ENCODE measurements around the gene HOXC12. TPM values are rescaled to one million over a fixed set of nuclear protein-coding genes. Genes with fewer than 3 reads are reported as not detected.

Gene HOXC12
- total RNA-seq, 1 donor from 2014 or later = not detected

DNA sequence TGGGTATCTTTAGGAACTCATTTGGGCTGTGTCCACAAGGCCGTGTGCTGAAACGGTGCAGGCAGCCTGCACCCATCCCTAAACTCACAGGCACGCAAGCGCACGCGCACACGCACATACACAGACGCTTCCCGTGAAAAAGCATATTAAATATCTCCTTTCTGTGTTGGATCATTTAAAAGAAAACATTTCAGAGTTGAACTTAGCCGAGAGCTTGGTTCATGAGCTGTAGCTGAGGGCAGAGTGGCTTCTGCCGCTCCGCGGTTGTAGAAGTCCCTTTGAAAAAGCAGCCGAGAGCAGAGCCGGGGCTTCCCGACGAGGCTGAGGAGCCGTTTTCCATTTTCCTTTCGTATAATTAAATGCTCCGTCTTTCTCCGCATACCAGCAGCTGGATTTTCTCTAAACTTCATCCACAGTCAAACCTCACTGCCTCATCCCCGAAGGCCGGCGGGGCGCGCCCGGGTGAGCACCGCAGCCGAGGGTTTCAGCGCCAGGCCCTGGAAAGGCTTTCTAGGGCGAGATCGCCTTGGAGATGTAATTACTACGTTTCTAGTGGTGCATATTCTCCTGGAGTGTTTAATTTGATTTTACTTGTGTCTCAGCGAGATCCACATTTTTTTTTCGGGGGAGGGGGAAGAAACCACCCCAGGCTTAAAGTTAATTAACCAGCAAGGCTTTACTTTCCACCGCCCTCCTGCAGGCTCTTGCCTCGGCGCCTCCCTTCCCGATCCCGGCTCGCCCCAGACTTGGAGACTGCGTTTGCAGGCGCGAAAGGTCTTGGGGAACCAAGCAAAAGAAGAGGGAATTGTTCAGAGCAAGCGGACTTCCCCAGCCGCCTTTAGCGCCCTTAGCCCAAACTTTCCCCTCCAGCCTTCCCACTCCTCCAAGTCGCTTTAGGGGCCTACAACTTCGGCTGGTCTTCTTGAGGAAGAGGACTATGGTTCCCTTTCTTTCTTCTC, 19.0 kb upstream of the HOXC12 start:
- no peak overlapping the region for H3K27ac ChIP-seq
- TF ChIP-seq, protein P1, sequence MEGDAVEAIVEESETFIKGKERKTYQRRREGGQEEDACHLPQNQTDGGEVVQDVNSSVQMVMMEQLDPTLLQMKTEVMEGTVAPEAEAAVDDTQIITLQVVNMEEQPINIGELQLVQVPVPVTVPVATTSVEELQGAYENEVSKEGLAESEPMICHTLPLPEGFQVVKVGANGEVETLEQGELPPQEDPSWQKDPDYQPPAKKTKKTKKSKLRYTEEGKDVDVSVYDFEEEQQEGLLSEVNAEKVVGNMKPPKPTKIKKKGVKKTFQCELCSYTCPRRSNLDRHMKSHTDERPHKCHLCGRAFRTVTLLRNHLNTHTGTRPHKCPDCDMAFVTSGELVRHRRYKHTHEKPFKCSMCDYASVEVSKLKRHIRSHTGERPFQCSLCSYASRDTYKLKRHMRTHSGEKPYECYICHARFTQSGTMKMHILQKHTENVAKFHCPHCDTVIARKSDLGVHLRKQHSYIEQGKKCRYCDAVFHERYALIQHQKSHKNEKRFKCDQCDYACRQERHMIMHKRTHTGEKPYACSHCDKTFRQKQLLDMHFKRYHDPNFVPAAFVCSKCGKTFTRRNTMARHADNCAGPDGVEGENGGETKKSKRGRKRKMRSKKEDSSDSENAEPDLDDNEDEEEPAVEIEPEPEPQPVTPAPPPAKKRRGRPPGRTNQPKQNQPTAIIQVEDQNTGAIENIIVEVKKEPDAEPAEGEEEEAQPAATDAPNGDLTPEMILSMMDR (IDR thresholded peaks at IDR 0.05) = no peak
- H3K4me3 ChIP-seq = no peak overlapping the region
- no peaks in the 10 kb centered on the region for H3K36me3 ChIP-seq
- peaks cover 100% of the 10 kb centered on the region for H3K27me3 ChIP-seq
- intact Hi-C loops (cut with DNase I) = no loop called here
- ATAC-seq (no peak), DNase-seq (no peak)
- no peaks in the 10 kb centered on the region for H3K9me3 ChIP-seq
- H3K4me1 ChIP-seq = peaks cover 6% of the 10 kb centered on the region

DNA sequence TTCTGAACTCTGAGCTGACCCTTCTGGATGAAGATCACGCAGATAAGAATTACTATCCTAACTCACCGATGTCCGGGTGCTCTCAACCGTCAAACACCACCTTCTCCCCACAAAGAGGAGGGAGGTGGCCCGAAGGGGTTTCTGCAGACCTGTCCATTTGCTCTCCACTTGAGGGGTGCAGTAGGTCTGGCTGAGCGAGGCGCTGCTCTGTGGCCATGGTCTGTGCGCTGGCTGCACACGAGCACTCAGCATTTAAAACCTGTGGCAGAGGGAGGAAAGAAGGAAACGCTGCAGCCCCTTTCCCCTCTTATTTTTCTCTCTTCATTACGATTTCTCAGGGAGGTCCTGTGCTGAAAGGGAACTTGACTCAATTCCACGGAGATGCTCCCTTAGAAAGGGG, 17.6 kb upstream of the HOXC12 start:
- ATAC-seq (no peak), DNase-seq (no peak)
- peaks cover 6% of the 10 kb centered on the region for H3K4me1 ChIP-seq
- no peak overlapping the region for H3K4me3 ChIP-seq
- H3K36me3 ChIP-seq = no peaks in the 10 kb centered on the region
- TF ChIP-seq, protein P1 (IDR thresholded peaks at IDR 0.05) = no peak
- no peaks in the 10 kb centered on the region for H3K9me3 ChIP-seq
- peaks cover 100% of the 10 kb centered on the region for H3K27me3 ChIP-seq
- H3K27ac ChIP-seq = no peak overlapping the region
- intact Hi-C loops (cut with DNase I) = no loop called here

DNA sequence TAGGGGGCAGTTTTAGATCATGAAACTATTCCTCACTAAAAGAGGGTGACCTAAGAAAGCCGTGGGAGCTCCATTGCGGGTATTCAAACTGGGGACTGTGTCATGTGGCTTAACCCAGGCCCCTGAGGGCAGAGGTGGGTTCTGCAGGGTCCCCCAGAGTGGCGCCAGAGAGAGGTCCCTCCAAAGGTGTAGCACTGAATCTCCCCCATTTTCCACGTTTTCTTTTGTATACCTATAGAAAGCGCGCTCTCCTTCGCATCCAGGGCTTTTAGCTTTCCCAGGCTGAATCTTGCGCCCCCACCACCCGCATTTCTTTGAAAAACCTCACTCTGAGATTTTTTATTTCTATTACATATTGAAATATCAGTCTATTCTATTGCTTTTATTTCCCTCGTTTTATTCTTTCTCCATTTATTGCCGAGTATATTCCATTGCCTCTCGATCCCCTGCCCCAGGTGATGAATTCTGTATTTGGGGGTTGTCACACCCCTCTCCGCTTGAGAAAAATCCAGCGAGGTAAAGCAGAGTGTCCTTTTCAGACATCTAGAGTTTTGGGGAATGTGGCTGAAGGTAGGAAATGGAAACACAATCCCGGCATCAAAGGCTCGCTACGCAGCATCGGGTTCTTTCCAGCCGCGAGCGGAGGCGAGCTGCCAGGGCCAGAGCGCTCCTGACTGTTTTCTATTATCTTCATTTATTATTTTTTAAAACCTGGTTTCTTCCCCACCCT, 16.9 kb upstream of the HOXC12 start:
- no peak overlapping the region for H3K27ac ChIP-seq
- no peaks in the 10 kb centered on the region for H3K9me3 ChIP-seq
- no peak for DNase-seq
- no peak overlapping the region for H3K4me3 ChIP-seq
- ATAC-seq = no peak
- intact Hi-C loops (cut with DNase I) = no loop called here
- H3K4me1 ChIP-seq = peaks cover 6% of the 10 kb centered on the region
- H3K27me3 ChIP-seq = peaks cover 100% of the 10 kb centered on the region
- no peaks in the 10 kb centered on the region for H3K36me3 ChIP-seq
- TF ChIP-seq, protein P1 (IDR thresholded peaks at IDR 0.05) = no peak

DNA sequence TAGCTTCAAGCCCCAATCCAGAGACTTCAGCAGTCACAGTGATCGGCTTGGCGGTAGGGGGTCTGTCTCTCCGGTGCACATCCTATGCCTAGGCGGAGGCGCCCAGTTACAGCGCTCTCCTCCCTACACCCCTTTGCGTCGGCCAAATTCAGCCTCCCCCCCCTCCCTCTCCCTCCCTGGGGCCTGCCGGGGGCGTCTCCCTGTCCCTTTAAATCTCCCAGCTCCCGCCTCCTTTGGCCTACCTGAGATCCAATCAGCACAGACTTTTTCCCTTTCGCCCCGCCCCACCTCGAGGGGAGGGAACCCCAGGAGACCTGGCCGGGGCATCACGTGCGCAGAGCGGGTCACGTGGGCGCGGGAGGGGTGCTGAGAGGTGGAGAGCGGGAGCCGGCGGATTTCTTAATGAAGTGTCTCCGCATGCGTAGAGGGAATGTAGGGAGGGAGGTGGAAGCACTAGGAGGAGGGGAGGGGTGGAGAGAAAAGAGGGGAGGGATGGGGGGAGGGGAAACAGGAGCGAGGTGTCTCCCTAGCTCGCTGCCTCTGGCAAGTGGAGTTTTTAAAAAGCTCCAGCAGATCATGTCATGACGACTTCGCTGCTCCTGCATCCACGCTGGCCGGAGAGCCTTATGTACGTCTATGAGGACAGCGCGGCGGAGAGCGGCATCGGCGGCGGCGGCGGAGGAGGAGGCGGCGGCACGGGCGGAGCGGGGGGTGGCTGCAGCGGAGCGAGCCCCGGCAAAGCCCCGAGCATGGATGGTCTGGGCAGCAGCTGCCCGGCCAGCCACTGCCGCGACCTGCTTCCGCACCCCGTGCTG, 16.2 kb upstream of the HOXC12 start, which contains the start of gene HOXC13:
HOXC13 (plus strand) TSS at position 506 of the 815 bp plus-strand sequence; CDS start at position 582, 76 bp downstream.
- H3K9me3 ChIP-seq = no peaks in the 10 kb centered on the region
- ATAC-seq (peak; percentile 62), DNase-seq (peak; percentile 77)
- intact Hi-C loops (cut with DNase I) = no loop called here
- peaks cover 100% of the 10 kb centered on the region for H3K27me3 ChIP-seq
- TF ChIP-seq, protein P1 (IDR thresholded peaks at IDR 0.05) = no peak
- no peak within 1 kb of the TSS for H3K27ac ChIP-seq
- no peak within 1 kb of the TSS for H3K4me3 ChIP-seq
- peaks cover 6% of the 10 kb centered on the region for H3K4me1 ChIP-seq
- H3K36me3 ChIP-seq = no peaks in the 10 kb centered on the region
